HEK293 (cell line): ENCODE measurements around the gene FNDC10.
A peak's percentile ranks its signal among the peaks of the same experiment; 100 is the strongest.

Experiments used
- CTCF ChIA-PET: fragments of 350-600 bp; formaldehyde crosslinking; extraction: SDS; loops from one replicate; lab custom pipeline; 2021; ENCODE audit warnings: antibody characterized with exemption; lab: Yijun Ruan, JAX
- POLR2A ChIA-PET: fragments of 300-600 bp; formaldehyde crosslinking; extraction: SDS; loops from one replicate; lab custom pipeline; 2020; ENCODE audit warnings: antibody characterized with exemption, inconsistent platforms; lab: Yijun Ruan, JAX
- H3K27ac ChIP-seq: fragments of 200-500 bp; sonication (Bioruptor generic); 2 replicates; pipeline ENCODE4 v1.5.1; 2014; ENCODE audit warnings: low read depth, low read length, control low read depth, inconsistent platforms; ENCODE audit errors: extremely low read depth
- H3K36me3 ChIP-seq, 2 experiments: fragments of 200-500 bp in 1 of 2; sonication (Bioruptor generic) in 1 of 2; 1 replicate in 1 of 2; 2 replicates in 1 of 2; pipeline ENCODE4 v1.5.1; 2014 to 2017; ENCODE audit warnings: inconsistent platforms in 2 of 2, low read length in 2 of 2; ENCODE audit not compliant: control insufficient read depth in 2 of 2, insufficient read depth in 1 of 2
- H3K4me1 ChIP-seq: fragments of 200-500 bp; sonication (Bioruptor generic); 2 replicates; pipeline ENCODE4 v1.5.1; 2014; ENCODE audit warnings: mild to moderate bottlenecking, low read length, inconsistent platforms; ENCODE audit not compliant: control insufficient read depth, insufficient read depth
- H3K4me3 ChIP-seq: 2 replicates; pipeline ENCODE4 v1.5.1; 2011; ENCODE audit warnings: low read depth, mild to moderate bottlenecking, control low read depth, low read length, moderate library complexity
- H3K9me3 ChIP-seq: fragments of 200-500 bp; sonication (Bioruptor generic); 2 replicates; pipeline ENCODE4 v1.5.1; 2014; ENCODE audit warnings: low read depth, low read length, inconsistent platforms; ENCODE audit not compliant: control insufficient read depth, insufficient read depth
- AEBP2 ChIP-seq: fragments of 450-650 bp; formaldehyde crosslinking; IDR thresholded peaks from 2 replicates; pipeline ENCODE4 v1.5.1; 2016; ENCODE audit warnings: missing biosample characterization, missing genetic modification characterization, borderline replicate concordance
- GLIS1 ChIP-seq: fragments of 450-650 bp; formaldehyde crosslinking; IDR thresholded peaks from 2 replicates; pipeline ENCODE4 v1.5.1; 2016; ENCODE audit warnings: missing biosample characterization, missing genetic modification characterization
- GLIS2 ChIP-seq: fragments of 450-650 bp; formaldehyde crosslinking; IDR thresholded peaks from 2 replicates; pipeline ENCODE4 v1.5.1; 2016; ENCODE audit warnings: missing biosample characterization, missing genetic modification characterization
- OVOL3 ChIP-seq: fragments of 450-650 bp; formaldehyde crosslinking; IDR thresholded peaks from 2 replicates; pipeline ENCODE4 v1.5.1; 2016; ENCODE audit warnings: missing biosample characterization, missing genetic modification characterization
- SCRT2 ChIP-seq: fragments of 450-650 bp; formaldehyde crosslinking; IDR thresholded peaks from 2 replicates; pipeline ENCODE4 v1.5.1; 2016; ENCODE audit warnings: missing biosample characterization, missing genetic modification characterization
- SP2 ChIP-seq: fragments of 450-650 bp; formaldehyde crosslinking; IDR thresholded peaks from 2 replicates; pipeline ENCODE4 v1.5.1; 2016; ENCODE audit warnings: missing biosample characterization, missing genetic modification characterization
- YY1 ChIP-seq: fragments of 450-650 bp; formaldehyde crosslinking; IDR thresholded peaks from 2 replicates; pipeline ENCODE4 v1.5.1; 2018; ENCODE audit warnings: missing biosample characterization, missing genetic modification characterization
- ZBTB1 ChIP-seq: fragments of 450-650 bp; formaldehyde crosslinking; IDR thresholded peaks from 2 replicates; pipeline ENCODE4 v1.5.1; 2016; ENCODE audit warnings: missing biosample characterization, missing genetic modification characterization
- ZBTB20 ChIP-seq: fragments of 450-650 bp; formaldehyde crosslinking; IDR thresholded peaks from 2 replicates; pipeline ENCODE4 v1.5.1; 2016; ENCODE audit warnings: missing biosample characterization, missing genetic modification characterization
- ZBTB21 ChIP-seq: fragments of 450-650 bp; formaldehyde crosslinking; IDR thresholded peaks from 2 replicates; pipeline ENCODE4 v1.5.1; 2017; ENCODE audit warnings: missing biosample characterization, missing genetic modification characterization
- ZBTB48 ChIP-seq: fragments of 450-650 bp; formaldehyde crosslinking; IDR thresholded peaks from 2 replicates; pipeline ENCODE4 v1.5.1; 2016; ENCODE audit warnings: missing biosample characterization, missing genetic modification characterization
- ZNF155 ChIP-seq: fragments of 450-650 bp; formaldehyde crosslinking; IDR thresholded peaks from 2 replicates; pipeline ENCODE4 v1.5.1; 2016; ENCODE audit warnings: missing biosample characterization, missing genetic modification characterization
- ZNF157 ChIP-seq: fragments of 450-650 bp; formaldehyde crosslinking; IDR thresholded peaks from 2 replicates; pipeline ENCODE4 v1.5.1; 2016; ENCODE audit warnings: missing biosample characterization, missing genetic modification characterization
- ZNF16 ChIP-seq: fragments of 450-650 bp; formaldehyde crosslinking; IDR thresholded peaks from 2 replicates; pipeline ENCODE4 v1.5.1; 2016; ENCODE audit warnings: low read depth, missing biosample characterization, missing genetic modification characterization
- ZNF266 ChIP-seq: fragments of 450-650 bp; formaldehyde crosslinking; IDR thresholded peaks from 2 replicates; pipeline ENCODE4 v1.5.1; 2016; ENCODE audit warnings: missing biosample characterization, missing genetic modification characterization, low read depth
- ZNF341 ChIP-seq: fragments of 450-650 bp; formaldehyde crosslinking; IDR thresholded peaks from 2 replicates; pipeline ENCODE4; 2016; ENCODE audit warnings: low read depth, missing biosample characterization, missing genetic modification characterization
- ZNF398 ChIP-seq: fragments of 450-650 bp; formaldehyde crosslinking; IDR thresholded peaks from 2 replicates; pipeline ENCODE4 v1.5.1; 2017; ENCODE audit warnings: missing biosample characterization, missing genetic modification characterization
- ZNF449 ChIP-seq: fragments of 450-650 bp; formaldehyde crosslinking; IDR thresholded peaks from 2 replicates; pipeline ENCODE4 v1.5.1; 2017; ENCODE audit warnings: missing biosample characterization, mild to moderate bottlenecking, missing genetic modification characterization, moderate library complexity
- ZNF544 ChIP-seq: fragments of 450-650 bp; formaldehyde crosslinking; IDR thresholded peaks from 2 replicates; pipeline ENCODE4 v1.5.0; 2017; ENCODE audit warnings: missing biosample characterization, missing genetic modification characterization
- ZNF600 ChIP-seq: fragments of 450-650 bp; formaldehyde crosslinking; IDR thresholded peaks from 2 replicates; pipeline ENCODE4 v1.5.1; 2016; ENCODE audit warnings: missing biosample characterization, missing genetic modification characterization
- ZNF629 ChIP-seq: fragments of 450-650 bp; formaldehyde crosslinking; IDR thresholded peaks from 2 replicates; pipeline ENCODE4 v1.5.1; 2017; ENCODE audit warnings: missing biosample characterization, missing genetic modification characterization
- ZNF692 ChIP-seq: fragments of 450-650 bp; formaldehyde crosslinking; IDR thresholded peaks from 2 replicates; pipeline ENCODE4 v1.5.1; 2016; ENCODE audit warnings: missing biosample characterization, missing genetic modification characterization
- ZSCAN16 ChIP-seq: fragments of 450-650 bp; formaldehyde crosslinking; IDR thresholded peaks from 2 replicates; pipeline ENCODE4 v1.5.1; 2016; ENCODE audit warnings: missing biosample characterization, missing genetic modification characterization
- ZSCAN5A ChIP-seq: fragments of 450-650 bp; formaldehyde crosslinking; IDR thresholded peaks from 2 replicates; pipeline ENCODE4 v1.5.1; 2016; ENCODE audit warnings: missing biosample characterization, missing genetic modification characterization
- ZXDB ChIP-seq: fragments of 450-650 bp; formaldehyde crosslinking; IDR thresholded peaks from 2 replicates; pipeline ENCODE4 v1.5.1; 2016; ENCODE audit warnings: missing biosample characterization, missing genetic modification characterization

Gene FNDC10

GRCh38 chr1:1577367-1578011 is 22.4 kb downstream of the FNDC10 start:
- H3K9me3 ChIP-seq: no peaks in the 10 kb centered on the region
- TF ChIP-seq ZNF16 (tag by site-specific recombination) (no peak), SCRT2 (no peak), ZNF398 (tag by site-specific recombination) (no peak), ZBTB20 (tag by site-specific recombination) (no peak), ZNF600 (tag by site-specific recombination) (0 out of 2 replicates have a peak, but pooled peaks have one; percentile 31), ZNF544 (tag by site-specific recombination) (no peak), SP2 (tag by site-specific recombination) (0 out of 2 replicates have a peak, but pooled peaks have one; percentile 10), GLIS2 (tag by site-specific recombination) (no peak; the same call in 1 of the 2 replicates), GLIS1 (tag by site-specific recombination) (0 out of 2 replicates have a peak, but pooled peaks have one; percentile 37), YY1 (tag by site-specific recombination) (no peak), ZNF266 (no peak)
- TF ChIP-seq, all 188 proteins: peak for 3
- H3K36me3 ChIP-seq: peaks cover 0 to 6% of the 10 kb centered on the region in 2 experiments; a peak in 2 of 3 replicates
- ChIA-PET POLR2A (interaction anchor here (0.6 to 1.3 kb wide), 3 partner anchors 38 to 117 kb away, joined by 3 to 6 read pairs (median 4); partner anchors contain the start of gene MIB2), CTCF (no interaction called here)
- H3K4me3 ChIP-seq: no peak overlapping the region
- H3K4me1 ChIP-seq: no peaks in the 10 kb centered on the region
- no peak overlapping the region for H3K27ac ChIP-seq

- Histone ChIP-seq H3K9me3 (no peaks in the 10 kb centered on the region), H3K36me3 (peaks cover 8 to 22% of the 10 kb centered on the region in 2 experiments; a peak in 2 of 3 replicates), H3K4me1 (no peaks in the 10 kb centered on the region), H3K4me3 (peak within 1 kb of the TSS; percentile 94), H3K27ac (peak within 1 kb of the TSS; percentile 90)
- POLR2A ChIA-PET: interaction anchor here (0.6 to 1.0 kb wide), 3 partner anchors 11 to 41 kb away, joined by 3 to 5 read pairs (median 4); partner anchors contain the start of gene MIB2
- CTCF ChIA-PET: interaction anchor here (0.7 kb wide), 1 partner anchor 231 kb away, joined by 4 read pairs; no protein-coding TSS in a partner anchor
- no peak for TF ChIP-seq AEBP2 (tag by site-specific recombination)
- peak; percentile 86; the same call in 1 of the 2 replicates for TF ChIP-seq ZBTB1
- TF ChIP-seq ZBTB48 (tag by site-specific recombination): peak; percentile 83
- TF ChIP-seq ZNF692 (tag by site-specific recombination): peak; percentile 83
- TF ChIP-seq ZNF341 (tag by site-specific recombination): peak; percentile 31; the same call in 1 of the 2 replicates
- TF ChIP-seq ZBTB21: peak; percentile 98
- TF ChIP-seq ZNF449 (tag by site-specific recombination): peak; percentile 34; the same call in 1 of the 2 replicates
- peak; percentile 44 for TF ChIP-seq ZNF600 (tag by site-specific recombination)
- peak; percentile 79 for TF ChIP-seq ZXDB (tag by site-specific recombination)
- peak; percentile 99 for TF ChIP-seq ZNF629
- peak; percentile 97; the same call in 1 of the 2 replicates for TF ChIP-seq OVOL3 (tag by site-specific recombination)
- no peak for TF ChIP-seq ZNF155
- TF ChIP-seq ZSCAN16 (tag by site-specific recombination): no peak
- TF ChIP-seq ZSCAN5A: peak; percentile 86
- TF ChIP-seq ZNF157 (tag by site-specific recombination): 0 out of 2 replicates have a peak, but pooled peaks have one; percentile 22
Measured at GRCh38 chr1:1574721-1575537, 25.0 kb downstream of the FNDC10 start, which contains the start of gene SSU72. SSU72 (minus strand) TSS chr1:1574863; CDS start chr1:1574557, 306 bp downstream.
